Measurements from ENCODE around the gene ZDHHC14. TPM values are rescaled to one million over a fixed set of nuclear protein-coding genes. Genes with fewer than 3 reads are reported as not detected.

Gene ZDHHC14
- total RNA-seq, 2 experiments from 2014 or later = 10.7 to 12.1 TPM

GRCh38 chr6:157594292-157594691, 213.3 kb downstream of the ZDHHC14 start:
- DNase-seq (no peak), ATAC-seq (no peak)
- Mint-ChIP-seq H3K9me3 (ENCODE audit: insufficient read depth) (peaks cover 16% of the 10 kb centered on the region), H3K4me3 (no peak overlapping the region), H3K27me3 (ENCODE audit: low read depth) (no peaks in the 10 kb centered on the region), H3K27ac (no peak overlapping the region), H3K4me1 (ENCODE audit: low read depth) (peaks cover 22% of the 10 kb centered on the region), H3K36me3 (ENCODE audit: low read depth) (peaks cover 20% of the 10 kb centered on the region)
- ChIA-PET CTCF (interaction anchor here (0.8 to 1.2 kb wide), 2 partner anchors 25 to 280 kb away, joined by 4 read pairs; no protein-coding TSS in a partner anchor), POLR2A (no interaction called here)

DNA sequence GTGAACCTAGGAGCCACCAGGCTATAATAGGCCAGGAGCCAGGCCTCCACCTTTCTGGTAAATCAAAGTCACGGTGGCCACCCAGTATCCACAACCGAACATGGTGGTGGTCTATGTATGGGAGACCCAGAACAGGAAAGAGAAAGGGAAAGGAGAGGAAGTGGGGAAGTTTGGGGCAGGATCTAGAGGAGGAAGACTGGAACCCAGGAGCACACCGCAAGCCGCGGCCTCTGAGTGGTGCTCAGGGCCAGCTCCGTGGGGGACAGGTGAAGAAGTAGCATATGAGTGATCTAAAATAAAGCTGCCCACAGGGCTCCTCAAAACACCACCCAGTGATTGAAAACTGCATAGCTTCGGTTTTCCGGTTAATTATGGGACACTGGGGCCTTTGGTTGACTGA, 214.8 kb downstream of the ZDHHC14 start:
- CTCF ChIA-PET = interaction anchor here (0.9 to 4.3 kb wide), 5 partner anchors 9 to 281 kb away, joined by 3 to 27 read pairs (median 7); no protein-coding TSS in a partner anchor
- no peak overlapping the region for H3K27ac Mint-ChIP-seq

GRCh38 chr6:157596461-157596860, 215.5 kb downstream of the ZDHHC14 start:
- Mint-ChIP-seq H3K27me3 (ENCODE audit: low read depth) (no peaks in the 10 kb centered on the region), H3K36me3 (ENCODE audit: low read depth) (peaks cover 13% of the 10 kb centered on the region), H3K4me1 (ENCODE audit: low read depth) (peaks cover 22% of the 10 kb centered on the region), H3K4me3 (no peak overlapping the region), H3K27ac (no peak overlapping the region), H3K9me3 (ENCODE audit: insufficient read depth) (peaks cover 3% of the 10 kb centered on the region)
- no peak for ATAC-seq
- no peak for DNase-seq
- CTCF ChIA-PET = interaction anchor here (0.9 to 4.3 kb wide), 10 partner anchors 10 to 282 kb away, joined by 3 to 27 read pairs (median 4); no protein-coding TSS in a partner anchor
- POLR2A ChIA-PET = interaction anchor here (0.9 to 1.4 kb wide), 2 partner anchors 69 to 272 kb away, joined by 3 to 5 read pairs; no protein-coding TSS in a partner anchor

More for the DNA sequence above, 214.8 kb downstream of the ZDHHC14 start:
- H3K9me3 Mint-ChIP-seq (ENCODE audit: insufficient read depth) = peaks cover 8% of the 10 kb centered on the region
- H3K36me3 Mint-ChIP-seq (ENCODE audit: low read depth) = peaks cover 15% of the 10 kb centered on the region
- POLR2A ChIA-PET = interaction anchor here (0.9 kb wide), 1 partner anchor 272 kb away, joined by 3 read pairs; no protein-coding TSS in a partner anchor
- peaks cover 22% of the 10 kb centered on the region for H3K4me1 Mint-ChIP-seq (ENCODE audit: low read depth)
- DNase-seq (no peak), ATAC-seq (no peak)
- no peaks in the 10 kb centered on the region for H3K27me3 Mint-ChIP-seq (ENCODE audit: low read depth)
- H3K4me3 Mint-ChIP-seq = no peak overlapping the region

- Mint-ChIP-seq H3K27ac (no peak overlapping the region), H3K36me3 (ENCODE audit: low read depth) (peaks cover 11% of the 10 kb centered on the region), H3K4me1 (ENCODE audit: low read depth) (peaks cover 22% of the 10 kb centered on the region), H3K4me3 (no peak overlapping the region), H3K27me3 (ENCODE audit: low read depth) (no peaks in the 10 kb centered on the region), H3K9me3 (ENCODE audit: insufficient read depth) (no peaks in the 10 kb centered on the region)
- ATAC-seq (no peak), DNase-seq (no peak)
- ChIA-PET CTCF (interaction anchor here (0.6 to 4.3 kb wide), 15 partner anchors 10 to 282 kb away, joined by 3 to 27 read pairs (median 3); partner anchors contain the start of gene TMEM242), POLR2A (interaction anchor here (1.4 kb wide), 1 partner anchor 69 kb away, joined by 5 read pairs; no protein-coding TSS in a partner anchor)
These were observed 215.9 kb downstream of the ZDHHC14 start for GRCh38 chr6:157596886-157597285.

DNA sequence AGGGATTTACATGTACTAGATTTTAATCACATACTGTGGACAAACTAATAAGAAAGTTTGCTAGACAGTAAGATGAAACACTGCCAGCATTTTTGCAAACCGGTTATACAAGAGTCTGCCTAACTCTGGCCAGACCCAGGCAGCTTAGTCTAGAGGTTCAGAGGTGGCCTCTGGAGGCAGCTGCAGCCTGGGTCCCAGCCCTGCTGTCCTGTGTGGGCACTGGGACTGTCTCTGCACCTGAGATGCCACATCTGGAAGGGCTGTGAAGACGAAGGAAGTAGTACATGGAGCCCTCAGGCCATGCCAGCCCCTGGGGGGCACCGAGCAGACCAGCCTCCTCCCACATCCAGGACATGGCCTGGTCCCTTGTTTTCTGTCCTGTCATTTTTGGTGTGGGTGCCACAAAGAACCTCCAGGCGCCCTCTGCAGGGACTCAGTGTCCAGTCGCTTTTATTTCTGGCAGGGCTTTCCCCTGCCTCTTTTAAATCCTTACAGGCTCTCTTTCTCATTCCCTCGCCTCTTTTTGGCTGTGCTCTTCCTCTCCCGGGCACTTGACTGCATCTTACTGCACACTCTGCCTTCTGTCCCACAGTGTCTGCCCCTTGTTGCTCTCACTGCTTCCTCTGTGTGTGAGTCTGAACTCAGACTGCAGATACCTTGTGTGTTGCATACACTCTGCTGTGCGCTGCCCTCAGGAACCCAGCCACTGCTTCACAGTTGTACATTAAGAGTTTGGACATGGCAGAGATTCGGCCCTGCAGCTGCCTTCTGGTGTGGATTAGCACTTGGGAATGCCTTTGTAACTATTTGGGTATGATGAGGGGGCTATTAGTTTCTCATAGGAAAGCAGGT, 216.7 kb downstream of the ZDHHC14 start:
- CTCF ChIA-PET = interaction anchor here (0.6 to 4.3 kb wide), 15 partner anchors 11 to 283 kb away, joined by 3 to 27 read pairs (median 3); partner anchors contain the start of gene TMEM242
- POLR2A ChIA-PET = interaction anchor here (1.4 kb wide), 1 partner anchor 70 kb away, joined by 5 read pairs; no protein-coding TSS in a partner anchor
- peak; percentile 62 for DNase-seq
- ATAC-seq = peak; percentile 66
- peak overlapping the region; percentile 71 for H3K27ac Mint-ChIP-seq
- H3K4me1 Mint-ChIP-seq (ENCODE audit: low read depth) = peaks cover 22% of the 10 kb centered on the region
- H3K4me3 Mint-ChIP-seq = no peak overlapping the region
- H3K27me3 Mint-ChIP-seq (ENCODE audit: low read depth) = no peaks in the 10 kb centered on the region
- H3K36me3 Mint-ChIP-seq (ENCODE audit: low read depth) = peaks cover 11% of the 10 kb centered on the region
- H3K9me3 Mint-ChIP-seq (ENCODE audit: insufficient read depth) = no peaks in the 10 kb centered on the region

- Mint-ChIP-seq H3K9me3 (ENCODE audit: insufficient read depth) (no peaks in the 10 kb centered on the region), H3K4me1 (ENCODE audit: low read depth) (peaks cover 22% of the 10 kb centered on the region), H3K27me3 (ENCODE audit: low read depth) (no peaks in the 10 kb centered on the region), H3K4me3 (no peak overlapping the region), H3K27ac (no peak overlapping the region), H3K36me3 (ENCODE audit: low read depth) (peaks cover 9% of the 10 kb centered on the region)
- ChIA-PET CTCF (interaction anchor here (1.3 kb wide), 1 partner anchor 67 kb away, joined by 3 read pairs; no protein-coding TSS in a partner anchor), POLR2A (no interaction called here)
- ATAC-seq (no peak), DNase-seq (no peak)
These were observed 218.2 kb downstream of the ZDHHC14 start for GRCh38 chr6:157599191-157599590.

- DNase-seq = no peak
- peaks cover 20% of the 10 kb centered on the region for H3K4me1 Mint-ChIP-seq (ENCODE audit: low read depth)
- H3K27ac Mint-ChIP-seq = no peak overlapping the region
- peaks cover 2% of the 10 kb centered on the region for H3K36me3 Mint-ChIP-seq (ENCODE audit: low read depth)
- ChIA-PET CTCF (interaction anchor here (0.6 kb wide), 1 partner anchor 261 kb away, joined by 3 read pairs; no protein-coding TSS in a partner anchor), POLR2A (no interaction called here)
- peaks cover under 1% of the 10 kb centered on the region for H3K27me3 Mint-ChIP-seq (ENCODE audit: low read depth)
- no peak overlapping the region for H3K4me3 Mint-ChIP-seq
- no peaks in the 10 kb centered on the region for H3K9me3 Mint-ChIP-seq (ENCODE audit: insufficient read depth)
- ATAC-seq = no peak
These were observed 219.8 kb downstream of the ZDHHC14 start for GRCh38 chr6:157600807-157601206.

GRCh38 chr6:157602521-157603295, 221.7 kb downstream of the ZDHHC14 start:
- CTCF ChIA-PET = no interaction called here
- no peak overlapping the region for H3K27ac Mint-ChIP-seq
- ATAC-seq = no peak

DNA sequence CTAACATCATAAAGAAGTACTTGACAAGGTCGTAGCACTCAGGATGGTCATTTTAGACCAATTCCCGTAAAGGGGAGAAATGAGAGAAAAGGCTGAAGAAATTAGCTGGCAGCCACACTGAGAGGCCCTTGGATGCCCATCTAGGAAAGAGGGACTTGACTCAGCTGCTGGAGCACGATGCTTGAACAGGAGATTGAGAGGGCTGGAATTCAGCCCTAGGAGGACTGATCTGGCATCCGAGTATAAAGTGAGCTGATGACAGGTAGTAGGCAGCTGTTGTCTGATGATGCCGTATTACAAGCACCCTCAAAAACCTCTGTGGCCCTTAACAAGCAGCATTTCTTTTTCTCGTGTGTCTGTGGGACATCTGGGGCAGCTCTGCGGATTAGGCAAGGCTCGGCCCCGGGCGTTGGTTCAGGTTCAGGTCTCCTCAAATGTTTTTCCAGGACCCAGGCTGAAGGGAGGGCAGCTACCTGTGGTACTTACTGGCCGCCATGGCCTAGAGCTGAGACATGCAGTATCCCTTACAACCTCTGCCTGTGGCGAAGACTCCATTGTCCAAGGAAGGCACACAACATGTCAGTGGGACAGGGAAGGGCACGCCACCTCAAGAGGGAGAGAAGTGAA, 222.4 kb downstream of the ZDHHC14 start:
- Mint-ChIP-seq H3K36me3 (ENCODE audit: low read depth) (peaks cover 2% of the 10 kb centered on the region), H3K4me3 (no peak overlapping the region), H3K27me3 (ENCODE audit: low read depth) (peaks cover 3% of the 10 kb centered on the region), H3K9me3 (ENCODE audit: insufficient read depth) (no peaks in the 10 kb centered on the region), H3K4me1 (ENCODE audit: low read depth) (peaks cover 11% of the 10 kb centered on the region), H3K27ac (no peak overlapping the region)
- no peak for DNase-seq
- CTCF ChIA-PET = no interaction called here
- no peak for ATAC-seq
- POLR2A ChIA-PET = interaction anchor here (0.7 kb wide), 1 partner anchor 9 kb away, joined by 4 read pairs; no protein-coding TSS in a partner anchor

More at GRCh38 chr6:157602521-157603295, 221.7 kb downstream of the ZDHHC14 start:
- peaks cover 15% of the 10 kb centered on the region for H3K4me1 Mint-ChIP-seq (ENCODE audit: low read depth)
- no peak overlapping the region for H3K4me3 Mint-ChIP-seq
- DNase-seq = no peak
- H3K36me3 Mint-ChIP-seq (ENCODE audit: low read depth) = peaks cover 2% of the 10 kb centered on the region
- peaks cover 3% of the 10 kb centered on the region for H3K27me3 Mint-ChIP-seq (ENCODE audit: low read depth)
- POLR2A ChIA-PET = no interaction called here
- H3K9me3 Mint-ChIP-seq (ENCODE audit: insufficient read depth) = no peaks in the 10 kb centered on the region

- CTCF ChIA-PET = no interaction called here
- Mint-ChIP-seq H3K9me3 (ENCODE audit: insufficient read depth) (no peaks in the 10 kb centered on the region), H3K4me1 (ENCODE audit: low read depth) (peaks cover 11% of the 10 kb centered on the region), H3K27ac (no peak overlapping the region), H3K36me3 (ENCODE audit: low read depth) (peaks cover 2% of the 10 kb centered on the region), H3K4me3 (no peak overlapping the region), H3K27me3 (ENCODE audit: low read depth) (peaks cover 3% of the 10 kb centered on the region)
- POLR2A ChIA-PET = interaction anchor here (0.7 kb wide), 1 partner anchor 9 kb away, joined by 4 read pairs; no protein-coding TSS in a partner anchor
- ATAC-seq = no peak
- no peak for DNase-seq
These were observed 223.0 kb downstream of the ZDHHC14 start for GRCh38 chr6:157603971-157604370.

- Mint-ChIP-seq H3K36me3 (ENCODE audit: low read depth) (no peaks in the 10 kb centered on the region), H3K27ac (no peak overlapping the region), H3K9me3 (ENCODE audit: insufficient read depth) (no peaks in the 10 kb centered on the region), H3K27me3 (ENCODE audit: low read depth) (peaks cover 3% of the 10 kb centered on the region), H3K4me1 (ENCODE audit: low read depth) (peaks cover 11% of the 10 kb centered on the region), H3K4me3 (no peak overlapping the region)
- POLR2A ChIA-PET = no interaction called here
- DNase-seq (no peak), ATAC-seq (no peak)
- CTCF ChIA-PET = no interaction called here
These were observed 223.8 kb downstream of the ZDHHC14 start for GRCh38 chr6:157604816-157605215.
